ENCODE results near the gene PRSS12. TPM values are rescaled to one million over a fixed set of nuclear protein-coding genes. Genes with fewer than 3 reads are reported as not detected.

PRSS12 gene
- total RNA-seq, 4 donors from 2014 or later: under 0.01 to 1.4 (median 0.48) TPM

DNA sequence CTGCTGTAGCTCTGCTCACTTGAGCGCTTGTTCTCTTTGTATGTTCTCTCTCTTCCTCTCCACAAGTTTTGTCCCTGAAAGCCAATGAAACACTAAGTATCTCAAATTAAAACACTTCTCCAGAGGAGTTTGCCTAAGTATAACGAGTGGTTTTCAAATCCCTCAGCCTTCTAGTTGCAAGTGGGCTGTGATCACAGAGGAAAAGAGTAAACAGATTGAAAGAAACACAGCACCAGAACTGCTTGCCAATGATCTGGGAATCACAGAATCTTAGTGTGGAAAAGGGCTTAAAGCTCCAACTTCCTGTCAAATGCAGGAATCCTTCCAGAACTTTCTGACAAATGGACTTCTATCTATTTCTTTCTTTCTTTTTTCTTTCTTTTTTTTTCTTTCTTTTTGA, 4.8 kb upstream of the PRSS12 start:
- no peak overlapping the region for H3K27ac ChIP-seq (replicated peaks in 1 of 4)
- no peaks in the 10 kb centered on the region for H3K9me3 ChIP-seq
- no peak for DNase-seq (ENCODE audit: extremely low spot score)
- H3K36me3 ChIP-seq: no peaks in the 10 kb centered on the region
- H3K4me3 ChIP-seq: no peak overlapping the region
- peaks cover 0 to 43% (median 21%) of the 10 kb centered on the region in 4 donors for H3K27me3 ChIP-seq
- 40% methylated on average over 2 of the region's 2 CpGs for WGBS
- intact Hi-C loops (cut with DNase I): no loop called here
- TF ChIP-seq POLR2AphosphoS5 (IDR thresholded peaks at IDR 0.05): no peak
- TF ChIP-seq, protein P1, sequence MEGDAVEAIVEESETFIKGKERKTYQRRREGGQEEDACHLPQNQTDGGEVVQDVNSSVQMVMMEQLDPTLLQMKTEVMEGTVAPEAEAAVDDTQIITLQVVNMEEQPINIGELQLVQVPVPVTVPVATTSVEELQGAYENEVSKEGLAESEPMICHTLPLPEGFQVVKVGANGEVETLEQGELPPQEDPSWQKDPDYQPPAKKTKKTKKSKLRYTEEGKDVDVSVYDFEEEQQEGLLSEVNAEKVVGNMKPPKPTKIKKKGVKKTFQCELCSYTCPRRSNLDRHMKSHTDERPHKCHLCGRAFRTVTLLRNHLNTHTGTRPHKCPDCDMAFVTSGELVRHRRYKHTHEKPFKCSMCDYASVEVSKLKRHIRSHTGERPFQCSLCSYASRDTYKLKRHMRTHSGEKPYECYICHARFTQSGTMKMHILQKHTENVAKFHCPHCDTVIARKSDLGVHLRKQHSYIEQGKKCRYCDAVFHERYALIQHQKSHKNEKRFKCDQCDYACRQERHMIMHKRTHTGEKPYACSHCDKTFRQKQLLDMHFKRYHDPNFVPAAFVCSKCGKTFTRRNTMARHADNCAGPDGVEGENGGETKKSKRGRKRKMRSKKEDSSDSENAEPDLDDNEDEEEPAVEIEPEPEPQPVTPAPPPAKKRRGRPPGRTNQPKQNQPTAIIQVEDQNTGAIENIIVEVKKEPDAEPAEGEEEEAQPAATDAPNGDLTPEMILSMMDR (IDR thresholded peaks at IDR 0.05): no peak
- no peak for TF ChIP-seq EP300 (IDR thresholded peaks at IDR 0.05)
- TF ChIP-seq POLR2A (IDR thresholded peaks at IDR 0.05; ENCODE audit: low read depth): no peak
- peaks cover 5 to 12% (median 10%) of the 10 kb centered on the region in 4 donors for H3K4me1 ChIP-seq

DNA sequence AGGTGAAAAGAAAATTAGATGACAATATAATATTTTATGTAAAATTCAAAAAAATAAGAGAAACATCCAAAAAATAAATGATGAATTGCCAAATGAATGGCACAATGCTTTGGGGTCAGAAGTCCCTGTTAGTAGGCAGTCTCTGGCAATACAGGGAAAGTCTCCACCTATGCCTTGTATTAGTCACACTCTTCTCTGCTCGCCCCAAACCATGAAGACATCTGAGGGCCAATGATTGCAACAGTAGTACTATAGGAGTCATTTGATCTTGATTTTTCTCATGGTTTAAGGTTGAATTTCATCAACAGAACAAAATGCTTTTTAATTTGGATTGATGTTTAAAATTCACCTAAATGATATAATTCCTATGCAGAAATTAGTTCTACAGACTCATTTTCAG, 3.9 kb upstream of the PRSS12 start:
- no peak for DNase-seq (ENCODE audit: extremely low spot score)
- Histone ChIP-seq H3K27me3 (peaks cover 0 to 51% (median 30%) of the 10 kb centered on the region in 4 donors), H3K36me3 (no peaks in the 10 kb centered on the region), H3K9me3 (no peaks in the 10 kb centered on the region), H3K27ac (replicated peaks in 1 of 4) (no peak overlapping the region), H3K4me3 (no peak overlapping the region), H3K4me1 (peaks cover 5 to 20% (median 18%) of the 10 kb centered on the region in 4 donors)
- WGBS: 77% methylated on average over 1 of the region's 1 CpG
- TF ChIP-seq POLR2AphosphoS5 (IDR thresholded peaks at IDR 0.05) (no peak), POLR2A (IDR thresholded peaks at IDR 0.05; ENCODE audit: low read depth) (no peak), EP300 (IDR thresholded peaks at IDR 0.05) (no peak)
- TF ChIP-seq, protein P1 (IDR thresholded peaks at IDR 0.05): no peak
- intact Hi-C loops (cut with DNase I): no loop called here

GRCh38 chr4:118356111-118356510, 3.3 kb upstream of the PRSS12 start:
- Histone ChIP-seq H3K4me1 (peaks cover 5 to 20% (median 18%) of the 10 kb centered on the region in 4 donors), H3K27ac (replicated peaks in 1 of 4) (no peak overlapping the region), H3K36me3 (no peaks in the 10 kb centered on the region), H3K9me3 (no peaks in the 10 kb centered on the region), H3K4me3 (no peak overlapping the region), H3K27me3 (peaks cover 0 to 56% (median 33%) of the 10 kb centered on the region in 4 donors)
- TF ChIP-seq POLR2AphosphoS5 (IDR thresholded peaks at IDR 0.05) (no peak), POLR2A (IDR thresholded peaks at IDR 0.05; ENCODE audit: low read depth) (no peak), EP300 (IDR thresholded peaks at IDR 0.05) (no peak)
- TF ChIP-seq, protein P1 (IDR thresholded peaks at IDR 0.05): no peak
- 88% methylated on average over 4 of the region's 4 CpGs for WGBS
- intact Hi-C loops (cut with DNase I): no loop called here
- DNase-seq (ENCODE audit: extremely low spot score): no peak

DNA sequence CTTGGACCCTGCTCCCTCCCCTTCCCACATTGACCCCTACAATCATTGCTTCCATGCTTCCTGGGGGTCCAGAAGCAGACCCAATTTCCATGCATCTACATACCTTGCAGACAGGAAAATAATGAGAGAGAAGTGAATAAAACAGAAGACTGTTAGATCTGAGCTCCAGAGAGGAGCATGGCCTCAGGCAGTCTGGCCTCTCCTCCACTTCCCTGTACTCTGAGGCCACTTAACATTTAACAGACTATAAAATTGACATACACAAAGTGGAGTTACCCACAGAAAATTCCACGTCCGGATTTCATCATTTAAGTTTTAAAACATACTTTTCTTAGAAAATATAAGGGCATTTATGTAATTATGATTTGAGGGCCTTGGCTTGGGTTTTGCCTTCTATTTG, 2.1 kb upstream of the PRSS12 start:
- TF ChIP-seq EP300 (IDR thresholded peaks at IDR 0.05) (no peak), POLR2AphosphoS5 (IDR thresholded peaks at IDR 0.05) (no peak), POLR2A (IDR thresholded peaks at IDR 0.05; ENCODE audit: low read depth) (no peak)
- TF ChIP-seq, protein P1 (IDR thresholded peaks at IDR 0.05): no peak
- peaks cover 0 to 57% (median 33%) of the 10 kb centered on the region in 4 donors for H3K27me3 ChIP-seq
- intact Hi-C loops (cut with DNase I): loop anchor here (5.0 kb wide), 1 partner anchor 73 kb away; no protein-coding TSS in a partner anchor
- H3K4me3 ChIP-seq: no peak overlapping the region
- 95% methylated on average over 2 of the region's 2 CpGs for WGBS
- H3K36me3 ChIP-seq: no peaks in the 10 kb centered on the region
- no peak overlapping the region for H3K27ac ChIP-seq (replicated peaks in 1 of 4)
- peaks cover 5 to 20% (median 18%) of the 10 kb centered on the region in 4 donors for H3K4me1 ChIP-seq
- H3K9me3 ChIP-seq: no peaks in the 10 kb centered on the region
- no peak for DNase-seq (ENCODE audit: extremely low spot score)

Data from esophagus muscularis mucosa (tissue), 4 donors.